Measurements from ENCODE around the gene CD53. TPM values are rescaled to one million over a fixed set of nuclear protein-coding genes. Genes with fewer than 3 reads are reported as not detected.

Gene CD53
- total and polyA plus RNA-seq, 4 donors, result 10.7 to 30.4 (median 21.7) TPM

DNA sequence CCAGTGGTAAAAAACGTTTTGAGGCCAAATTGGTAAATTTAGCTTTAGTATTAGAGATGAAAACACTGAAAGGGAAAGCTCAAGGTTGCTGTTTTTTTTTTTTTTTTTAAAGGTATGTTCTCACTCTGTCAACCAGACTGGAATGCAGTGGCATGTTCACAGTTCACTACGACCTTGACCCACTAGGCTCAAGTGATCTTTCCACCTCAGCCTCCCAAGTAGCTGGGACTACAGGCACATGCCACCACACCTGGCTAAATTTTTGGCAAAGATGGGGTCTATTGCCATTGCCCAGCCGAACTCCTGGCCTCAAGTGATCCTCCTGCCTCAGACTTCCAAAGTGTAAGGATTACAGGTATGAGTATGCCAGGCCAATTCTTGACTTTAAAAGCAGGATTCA is 71.9 kb downstream of the CD53 start (continued):
- no peak for TF ChIP-seq FOXA2 (IDR thresholded peaks at IDR 0.05)
- no peak for TF ChIP-seq SP1 (IDR thresholded peaks at IDR 0.05)
- TF ChIP-seq RAD21 (IDR thresholded peaks at IDR 0.05), result no peak
- TF ChIP-seq NR2F2 (IDR thresholded peaks at IDR 0.05), result no peak
- TF ChIP-seq RXRA (IDR thresholded peaks at IDR 0.05), result no peak
- TF ChIP-seq, protein P1, sequence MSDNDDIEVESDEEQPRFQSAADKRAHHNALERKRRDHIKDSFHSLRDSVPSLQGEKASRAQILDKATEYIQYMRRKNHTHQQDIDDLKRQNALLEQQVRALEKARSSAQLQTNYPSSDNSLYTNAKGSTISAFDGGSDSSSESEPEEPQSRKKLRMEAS (IDR thresholded peaks at IDR 0.05), result no peak

DNA sequence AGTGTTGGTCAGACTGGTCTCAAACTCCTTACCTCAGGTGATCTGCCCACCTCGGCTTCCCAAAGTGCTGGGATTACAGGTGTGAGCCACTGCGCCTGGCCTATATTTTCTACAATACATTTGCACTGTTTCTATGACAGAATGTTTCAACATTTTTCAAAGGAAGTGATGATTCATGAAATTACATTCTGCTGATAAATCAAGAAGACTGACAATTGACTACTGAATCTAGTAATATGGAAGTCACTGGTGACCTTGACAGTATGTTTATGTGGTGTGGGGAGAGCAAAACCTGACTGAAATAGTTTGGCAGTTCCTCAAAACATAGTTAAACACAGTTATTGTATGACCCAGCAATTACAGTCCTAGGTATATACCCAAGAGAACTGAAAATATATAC is 72.7 kb downstream of the CD53 start:
- no peaks in the 10 kb centered on the region for H3K27me3 ChIP-seq (ENCODE audit: control insufficient read depth in 4 of 4, insufficient read depth in 4 of 4, low read length in 3 of 4)
- H3K36me3 ChIP-seq (ENCODE audit: control insufficient read depth in 4 of 4, insufficient read depth in 3 of 4, low read depth in 1 of 4, low read length in 3 of 4), result peaks cover 0 to 11% (median 11%) of the 10 kb centered on the region in 4 donors
- no peak for TF ChIP-seq SP1 (IDR thresholded peaks at IDR 0.05)
- TF ChIP-seq, protein P2, sequence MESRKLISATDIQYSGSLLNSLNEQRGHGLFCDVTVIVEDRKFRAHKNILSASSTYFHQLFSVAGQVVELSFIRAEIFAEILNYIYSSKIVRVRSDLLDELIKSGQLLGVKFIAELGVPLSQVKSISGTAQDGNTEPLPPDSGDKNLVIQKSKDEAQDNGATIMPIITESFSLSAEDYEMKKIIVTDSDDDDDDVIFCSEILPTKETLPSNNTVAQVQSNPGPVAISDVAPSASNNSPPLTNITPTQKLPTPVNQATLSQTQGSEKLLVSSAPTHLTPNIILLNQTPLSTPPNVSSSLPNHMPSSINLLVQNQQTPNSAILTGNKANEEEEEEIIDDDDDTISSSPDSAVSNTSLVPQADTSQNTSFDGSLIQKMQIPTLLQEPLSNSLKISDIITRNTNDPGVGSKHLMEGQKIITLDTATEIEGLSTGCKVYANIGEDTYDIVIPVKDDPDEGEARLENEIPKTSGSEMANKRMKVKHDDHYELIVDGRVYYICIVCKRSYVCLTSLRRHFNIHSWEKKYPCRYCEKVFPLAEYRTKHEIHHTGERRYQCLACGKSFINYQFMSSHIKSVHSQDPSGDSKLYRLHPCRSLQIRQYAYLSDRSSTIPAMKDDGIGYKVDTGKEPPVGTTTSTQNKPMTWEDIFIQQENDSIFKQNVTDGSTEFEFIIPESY (IDR thresholded peaks at IDR 0.05), result no peak
- no peak for TF ChIP-seq GABPA (IDR thresholded peaks at IDR 0.05 in 1 of 2, conservative IDR thresholded peaks at IDR 0.05 in 1 of 2)
- no peak overlapping the region for H3K27ac ChIP-seq (ENCODE audit: low read depth in 1 of 2, low read length in 2 of 2)
- H3K4me3 ChIP-seq (ENCODE audit: low read depth in 1 of 3, low read length in 3 of 3), result no peak overlapping the region
- H3K4me1 ChIP-seq (ENCODE audit: control insufficient read depth in 4 of 4, insufficient read depth in 4 of 4, low read length in 3 of 4), result no peaks in the 10 kb centered on the region
- DNase-seq (ENCODE audit: low spot score), result no peak
- WGBS, result 97% methylated on average over 2 of the region's 2 CpGs
- H3K9me3 ChIP-seq (ENCODE audit: control insufficient read depth in 4 of 4, low read length in 3 of 4), result no peaks in the 10 kb centered on the region
- no peak overlapping the region for H3K9ac ChIP-seq (ENCODE audit: low read depth in 1 of 2, low read length in 2 of 2)

DNA sequence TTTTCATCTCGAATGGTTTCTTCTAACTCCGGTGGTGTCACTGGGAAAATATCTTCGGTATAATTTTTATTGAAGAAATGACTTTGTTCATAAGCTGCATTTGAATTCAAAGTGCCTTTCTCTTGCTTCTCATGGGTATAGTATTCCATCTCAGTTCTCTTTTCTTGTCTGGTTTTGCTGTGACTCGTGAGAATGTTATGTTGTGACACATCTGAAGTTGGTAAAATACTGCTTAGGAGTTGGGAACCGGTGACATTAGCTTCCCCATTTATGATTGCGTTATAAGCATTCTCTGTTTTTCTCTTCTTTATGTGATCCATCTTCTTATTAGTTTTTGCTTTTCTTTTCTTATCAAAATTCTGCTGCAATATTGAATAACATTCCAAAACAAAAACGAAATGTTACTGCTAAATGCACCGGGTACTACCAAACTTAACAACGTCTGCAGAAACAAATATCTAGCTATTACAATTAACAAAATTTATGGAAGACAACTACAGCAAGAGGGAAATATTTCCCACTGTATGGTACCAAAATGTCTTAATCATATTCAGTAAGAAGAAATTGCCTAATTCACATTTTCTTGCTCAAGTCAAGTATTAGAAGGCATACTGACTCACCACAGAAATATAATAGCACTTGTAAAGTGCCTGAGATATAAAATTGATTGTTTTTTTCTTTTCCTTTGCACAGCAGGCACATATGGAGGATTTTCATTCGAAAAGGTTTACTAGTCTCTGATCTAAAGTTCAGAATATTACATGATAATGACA is 75.3 kb downstream of the CD53 start:
- H3K36me3 ChIP-seq (ENCODE audit: control insufficient read depth in 4 of 4, insufficient read depth in 3 of 4, low read depth in 1 of 4, low read length in 3 of 4), result peaks cover 0 to 24% (median 23%) of the 10 kb centered on the region in 4 donors
- WGBS, result 95% methylated on average over 10 of the region's 10 CpGs
- DNase-seq (ENCODE audit: low spot score), result no peak
- no peak overlapping the region for H3K4me3 ChIP-seq (ENCODE audit: low read depth in 1 of 3, low read length in 3 of 3)
- no peak overlapping the region for H3K9ac ChIP-seq (ENCODE audit: low read depth in 1 of 2, low read length in 2 of 2)
- H3K27ac ChIP-seq (ENCODE audit: low read depth in 1 of 2, low read length in 2 of 2), result no peak overlapping the region
- H3K4me1 ChIP-seq (ENCODE audit: control insufficient read depth in 4 of 4, insufficient read depth in 4 of 4, low read length in 3 of 4), result no peaks in the 10 kb centered on the region
- H3K9me3 ChIP-seq (ENCODE audit: control insufficient read depth in 4 of 4, low read length in 3 of 4), result no peaks in the 10 kb centered on the region
- no peaks in the 10 kb centered on the region for H3K27me3 ChIP-seq (ENCODE audit: control insufficient read depth in 4 of 4, insufficient read depth in 4 of 4, low read length in 3 of 4)
- TF ChIP-seq, protein P2 (IDR thresholded peaks at IDR 0.05), result no peak
- TF ChIP-seq FOXA2 (IDR thresholded peaks at IDR 0.05) (no peak), YY1 (IDR thresholded peaks at IDR 0.05) (no peak), RXRA (IDR thresholded peaks at IDR 0.05) (no peak), TAF1 (conservative IDR thresholded peaks at IDR 0.05) (no peak)

Other genes with a start within 250 kb of the CD53 start
- 1 to 10 TPM in 1 of 2 donors, under 1 TPM in 1; 0.23 to 2.2 TPM for gene KCNA3, start 198.2 kb upstream of the CD53 start, total RNA-seq
- gene KCNA3, start 198.2 kb upstream of the CD53 start, polyA plus RNA-seq, result under 1 TPM; 0.32 to 0.35 TPM
- 1 to 10 TPM; 6.1 to 7.1 TPM for gene LRIF1, start 90.8 kb downstream of the CD53 start, total RNA-seq
- gene LRIF1, start 90.8 kb downstream of the CD53 start, polyA plus RNA-seq, result 1 to 10 TPM; 3.9 to 6.3 TPM